ENCODE data around the gene MAP2K5. TPM values are rescaled to one million over a fixed set of nuclear protein-coding genes. Genes with fewer than 3 reads are reported as not detected.

The MAP2K5 gene
- total RNA-seq, 1 donor from 2014 or later: 25.0 TPM

GRCh38 chr15:67603063-67603462, 60.6 kb downstream of the MAP2K5 start:
- intact Hi-C loops (cut with micrococcal nuclease): no loop called here
- H3K4me1 ChIP-seq: no peaks in the 10 kb centered on the region
- no peak for DNase-seq

GRCh38 chr15:67605871-67606270, 63.4 kb downstream of the MAP2K5 start:
- intact Hi-C loops (cut with micrococcal nuclease): no loop called here
- no peak for TF ChIP-seq CTCF (IDR thresholded peaks at IDR 0.05; ENCODE audit: borderline replicate concordance)
- Histone ChIP-seq H3K27me3 (ENCODE audit: low read depth) (no peaks in the 10 kb centered on the region), H3K9me3 (replicated peaks) (no peaks in the 10 kb centered on the region), H3K36me3 (peaks cover 8% of the 10 kb centered on the region), H3K27ac (replicated peaks) (no peak overlapping the region), H3K4me3 (no peak overlapping the region), H3K4me1 (no peaks in the 10 kb centered on the region)
- no peak for DNase-seq

More at GRCh38 chr15:67603063-67603462, 60.6 kb downstream of the MAP2K5 start:
- Histone ChIP-seq H3K9me3 (replicated peaks) (no peaks in the 10 kb centered on the region), H3K36me3 (peaks cover 14% of the 10 kb centered on the region), H3K4me3 (no peak overlapping the region), H3K27me3 (ENCODE audit: low read depth) (no peaks in the 10 kb centered on the region), H3K27ac (replicated peaks) (no peak overlapping the region)
- TF ChIP-seq CTCF (IDR thresholded peaks at IDR 0.05; ENCODE audit: borderline replicate concordance): no peak

- TF ChIP-seq CTCF (IDR thresholded peaks at IDR 0.05; ENCODE audit: borderline replicate concordance): no peak
Observed at GRCh38 chr15:67606742-67607141, 64.2 kb downstream of the MAP2K5 start.

GRCh38 chr15:67607329-67607728, 64.8 kb downstream of the MAP2K5 start:
- no peaks in the 10 kb centered on the region for H3K27me3 ChIP-seq (ENCODE audit: low read depth)
- intact Hi-C loops (cut with micrococcal nuclease): no loop called here
- no peak overlapping the region for H3K4me3 ChIP-seq
- TF ChIP-seq CTCF (IDR thresholded peaks at IDR 0.05; ENCODE audit: borderline replicate concordance): no peak
- no peak for DNase-seq
- no peaks in the 10 kb centered on the region for H3K4me1 ChIP-seq
- H3K9me3 ChIP-seq (replicated peaks): no peaks in the 10 kb centered on the region
- H3K27ac ChIP-seq (replicated peaks): no peak overlapping the region
- no peaks in the 10 kb centered on the region for H3K36me3 ChIP-seq

More at GRCh38 chr15:67606742-67607141, 64.2 kb downstream of the MAP2K5 start:
- intact Hi-C loops (cut with micrococcal nuclease): no loop called here
- Histone ChIP-seq H3K4me3 (no peak overlapping the region), H3K27me3 (ENCODE audit: low read depth) (no peaks in the 10 kb centered on the region), H3K36me3 (no peaks in the 10 kb centered on the region), H3K9me3 (replicated peaks) (no peaks in the 10 kb centered on the region), H3K27ac (replicated peaks) (no peak overlapping the region), H3K4me1 (no peaks in the 10 kb centered on the region)
- DNase-seq: no peak

GRCh38 chr15:67607959-67608637, 65.6 kb downstream of the MAP2K5 start:
- no peak overlapping the region for H3K4me3 ChIP-seq
- TF ChIP-seq CTCF (IDR thresholded peaks at IDR 0.05; ENCODE audit: borderline replicate concordance): no peak
- H3K4me1 ChIP-seq: no peaks in the 10 kb centered on the region
- no peak for DNase-seq
- no peaks in the 10 kb centered on the region for H3K27me3 ChIP-seq (ENCODE audit: low read depth)
- H3K27ac ChIP-seq (replicated peaks): no peak overlapping the region
- no peaks in the 10 kb centered on the region for H3K9me3 ChIP-seq (replicated peaks)
- intact Hi-C loops (cut with micrococcal nuclease): no loop called here
- H3K36me3 ChIP-seq: no peaks in the 10 kb centered on the region

Data from left ventricle myocardium inferior (tissue), 1 donor.